Measurements from ENCODE around the gene MPIG6B.
A peak's percentile ranks its signal among the peaks of the same experiment; 100 is the strongest.

The MPIG6B gene

DNA sequence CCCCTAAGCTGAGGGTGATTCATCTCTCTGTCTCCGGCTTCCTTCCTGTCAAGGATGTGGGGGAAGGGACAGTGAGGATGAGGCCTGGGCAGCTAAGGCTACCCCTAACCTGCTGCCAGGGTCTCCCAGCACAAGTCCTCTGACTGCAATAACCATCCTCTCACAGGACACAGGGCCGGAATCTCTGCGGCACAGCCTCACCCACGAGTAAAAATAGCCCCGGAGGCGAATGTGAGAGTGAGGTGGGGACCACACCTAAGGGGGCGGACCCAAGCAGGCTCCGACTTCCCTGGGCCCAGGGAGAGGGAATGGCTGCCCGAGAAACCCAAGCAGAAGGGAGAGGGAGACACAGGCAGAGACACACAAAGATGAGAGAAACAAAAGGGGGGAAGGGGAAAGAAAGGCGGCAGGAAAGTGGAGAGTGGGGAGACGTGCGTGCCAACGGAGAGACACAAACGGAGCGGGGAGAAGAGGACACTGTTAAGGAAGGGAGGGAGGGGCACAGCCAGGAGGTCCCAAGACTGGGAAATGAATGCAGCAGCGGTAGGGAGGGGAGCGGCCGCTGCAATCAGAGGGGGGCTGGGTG is 11.7 kb downstream of the MPIG6B start:
- no peak for TF ChIP-seq CTCF (IDR thresholded peaks at IDR 0.05)
- DNase-seq (ENCODE audit: low spot score) = no peak
- peak overlapping the region; percentile 94 to 96 for H3K27ac ChIP-seq

DNA sequence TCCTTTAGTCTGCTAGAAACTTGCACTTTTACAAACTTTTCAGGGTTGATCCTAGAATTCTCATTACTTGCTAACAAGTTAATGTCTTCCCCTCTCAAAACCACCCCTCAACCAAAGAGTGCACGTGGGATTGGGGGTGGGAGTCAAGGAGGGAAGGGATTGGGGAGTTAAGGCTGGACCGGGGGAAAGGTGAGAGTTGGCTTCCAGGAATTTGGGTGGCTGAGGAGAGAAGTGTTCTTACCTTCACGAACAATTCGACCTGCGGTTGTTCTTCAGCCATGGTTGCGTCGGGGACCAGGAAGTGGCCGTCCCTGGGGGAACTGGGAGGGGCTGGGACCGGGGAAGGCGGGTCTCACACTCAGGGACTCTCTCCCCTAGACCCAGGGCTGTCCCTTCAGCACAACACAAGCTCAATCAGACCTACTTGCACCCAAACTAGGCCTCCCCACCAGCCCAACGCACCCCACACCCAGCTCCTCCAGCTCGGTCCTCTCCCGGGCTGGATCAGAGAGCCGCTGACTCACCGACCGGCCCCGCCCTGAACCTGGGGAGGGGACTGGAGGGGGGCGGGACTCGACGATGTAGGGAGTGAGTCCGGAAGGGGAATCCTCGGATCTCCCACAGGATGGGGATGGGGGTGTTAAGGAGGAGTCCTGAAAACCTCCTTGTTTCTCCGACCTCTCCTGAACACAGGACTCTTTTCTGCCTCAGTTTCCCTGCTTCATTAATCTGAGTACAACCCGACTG is 13.0 kb downstream of the MPIG6B start, which contains the start of gene CLIC1:
Gene CLIC1, minus strand, starts transcription at position 510 of the 747 bp plus-strand sequence. Its CDS starts 230 bp downstream, at position 280.
- Histone ChIP-seq H3K4me3 (peak within 1 kb of the TSS; percentile 76), H3K27ac (peak within 1 kb of the TSS; percentile 94 to 96)
- peak; percentile 95 for DNase-seq (ENCODE audit: low spot score)
- no peak for TF ChIP-seq CTCF (IDR thresholded peaks at IDR 0.05)

More for the DNA sequence above, 11.7 kb downstream of the MPIG6B start:
- peak overlapping the region; percentile 76 for H3K4me3 ChIP-seq

DNA sequence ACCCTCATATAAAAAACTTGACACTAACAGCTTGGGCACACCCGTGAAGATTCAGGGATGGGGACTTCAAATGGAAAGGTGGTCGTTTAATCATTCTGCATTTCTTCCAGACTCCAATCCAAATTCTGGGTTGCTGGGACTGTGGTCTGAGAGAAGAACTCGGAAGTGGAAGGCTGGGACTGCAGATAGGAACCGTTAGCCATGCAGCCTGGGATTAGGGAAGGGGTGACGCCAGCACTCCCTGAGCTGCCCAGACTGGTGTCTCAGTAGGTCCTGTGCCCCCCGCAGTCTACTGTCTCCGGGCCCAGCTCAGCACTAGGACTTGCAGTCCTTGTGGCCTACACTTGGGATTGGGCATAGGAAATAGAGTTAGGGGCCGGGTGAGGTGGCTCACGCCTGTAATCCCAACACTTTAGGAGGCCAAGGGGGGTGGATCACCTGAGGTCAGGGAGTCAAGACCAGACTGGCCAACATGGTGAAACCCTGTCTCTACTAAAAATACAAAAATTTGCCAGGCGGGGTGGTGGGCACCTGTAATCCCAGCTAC is 13.7 kb downstream of the MPIG6B start:
- TF ChIP-seq CTCF (IDR thresholded peaks at IDR 0.05) = no peak
- DNase-seq (ENCODE audit: low spot score) = no peak
- Histone ChIP-seq H3K27ac (peak overlapping the region; percentile 94 to 96), H3K4me3 (peak overlapping the region; percentile 76)

- DNase-seq (ENCODE audit: low spot score) = no peak
- TF ChIP-seq CTCF (IDR thresholded peaks at IDR 0.05) = no peak
- Histone ChIP-seq H3K4me3 (peak overlapping the region; percentile 76), H3K27ac (peak overlapping the region in 1 of 2 donors; percentile 94)
These were observed 14.3 kb downstream of the MPIG6B start for GRCh38 chr6:31737315-31737990.

DNA sequence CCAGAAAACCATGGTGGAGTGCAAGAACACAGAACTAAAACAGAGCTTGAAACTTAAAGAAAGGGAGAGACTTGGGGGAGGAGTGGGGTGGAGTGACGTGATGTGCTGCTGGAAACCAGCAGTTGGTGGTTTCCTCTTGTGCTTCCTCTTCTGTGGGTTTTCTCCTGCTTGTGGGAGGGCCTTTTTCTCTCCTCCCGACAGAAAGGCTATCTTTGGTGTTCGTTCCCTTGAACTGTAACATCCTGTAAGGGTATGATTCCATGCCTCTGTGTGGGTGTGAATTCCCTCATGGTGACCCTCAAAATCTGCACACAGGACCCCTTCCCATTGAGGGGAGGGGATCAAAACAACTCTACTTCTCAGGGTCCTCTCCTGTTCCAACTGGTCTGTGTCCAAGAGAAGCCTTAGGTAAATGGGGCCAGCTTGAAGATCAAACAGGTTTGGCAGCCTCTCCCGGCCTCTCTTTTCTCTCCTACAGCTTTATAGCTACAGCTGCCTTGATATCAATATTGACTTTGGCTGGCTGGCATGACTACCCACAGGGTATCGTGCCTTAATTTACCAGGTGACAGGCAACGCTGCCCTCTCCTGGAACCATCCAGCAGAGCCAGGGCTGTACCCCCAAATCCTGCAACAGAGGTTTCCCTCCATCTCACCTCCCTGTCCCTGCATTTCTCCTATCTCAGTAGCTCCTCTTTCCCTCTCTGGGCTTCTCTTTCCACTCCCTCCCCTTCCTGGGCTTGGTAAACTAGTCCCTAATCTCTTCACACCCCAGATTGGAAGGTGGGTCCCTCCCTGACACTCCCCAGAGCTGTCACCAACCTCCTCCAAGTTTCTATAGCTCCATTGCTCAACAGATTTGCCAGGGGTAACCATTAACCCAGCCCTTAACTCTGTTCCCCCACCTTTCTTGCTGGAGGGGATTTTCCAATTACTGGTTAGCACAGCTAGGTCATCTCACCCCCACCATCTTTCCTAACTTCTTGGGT is 15.1 kb downstream of the MPIG6B start:
- DNase-seq (ENCODE audit: low spot score) = no peak
- H3K27ac ChIP-seq = peak overlapping the region; percentile 22 to 94
- TF ChIP-seq CTCF (IDR thresholded peaks at IDR 0.05) = no peak
- peak overlapping the region; percentile 21 for H3K4me3 ChIP-seq

All from coronary artery (tissue), 2 donors.